Raji (cell line): ENCODE results near the gene METAP1.
A peak's percentile ranks its signal among the peaks of the same experiment; 100 is the strongest.

ENCODE experiments used
- POLR2A ChIP-seq: IDR thresholded peaks from 2 replicates; pipeline ENCODE4 v1.6.1; 2011; ENCODE audit warnings: low read depth, low read length, control low read depth; ENCODE audit not compliant: insufficient read depth

METAP1 gene

DNA sequence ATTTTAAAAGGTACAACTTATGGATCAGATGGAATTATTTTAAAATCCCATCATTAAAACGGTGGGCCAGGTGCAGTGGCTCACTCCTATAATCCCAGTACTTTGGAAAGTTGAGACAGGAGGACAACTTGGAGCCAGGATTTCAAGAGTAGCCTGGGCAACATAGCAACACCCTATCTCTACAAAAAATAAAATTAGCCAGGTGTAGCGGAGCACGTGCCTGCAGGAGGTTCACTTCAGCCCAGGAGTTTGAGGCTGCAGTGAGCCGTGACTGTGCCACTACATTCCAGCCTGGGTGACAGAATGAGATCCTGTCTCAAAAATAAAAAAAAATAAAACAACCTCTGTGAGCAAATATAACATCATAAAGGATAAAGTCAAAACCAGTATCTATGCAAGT, 81.7 kb downstream of the METAP1 start:
- no peak for TF ChIP-seq POLR2A

DNA sequence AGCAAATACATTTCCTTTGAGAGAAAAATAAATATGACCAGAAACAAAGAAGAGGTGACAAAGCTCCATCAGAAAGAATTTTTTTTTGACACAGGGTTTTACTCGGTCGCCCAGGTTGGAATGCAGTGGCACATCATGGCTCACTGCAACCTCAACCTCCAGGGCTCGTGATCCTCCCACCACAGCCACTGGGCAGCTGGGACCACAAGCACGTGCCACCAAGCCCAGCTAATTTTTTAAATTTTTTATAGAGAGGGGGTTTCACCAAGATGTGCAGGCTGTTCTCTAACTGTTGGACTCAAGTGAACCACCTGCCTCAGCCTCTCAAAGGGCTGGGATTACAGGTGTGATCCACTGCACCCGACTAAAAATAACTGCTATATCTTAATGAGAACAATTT, 82.8 kb downstream of the METAP1 start:
- no peak for TF ChIP-seq POLR2A

DNA sequence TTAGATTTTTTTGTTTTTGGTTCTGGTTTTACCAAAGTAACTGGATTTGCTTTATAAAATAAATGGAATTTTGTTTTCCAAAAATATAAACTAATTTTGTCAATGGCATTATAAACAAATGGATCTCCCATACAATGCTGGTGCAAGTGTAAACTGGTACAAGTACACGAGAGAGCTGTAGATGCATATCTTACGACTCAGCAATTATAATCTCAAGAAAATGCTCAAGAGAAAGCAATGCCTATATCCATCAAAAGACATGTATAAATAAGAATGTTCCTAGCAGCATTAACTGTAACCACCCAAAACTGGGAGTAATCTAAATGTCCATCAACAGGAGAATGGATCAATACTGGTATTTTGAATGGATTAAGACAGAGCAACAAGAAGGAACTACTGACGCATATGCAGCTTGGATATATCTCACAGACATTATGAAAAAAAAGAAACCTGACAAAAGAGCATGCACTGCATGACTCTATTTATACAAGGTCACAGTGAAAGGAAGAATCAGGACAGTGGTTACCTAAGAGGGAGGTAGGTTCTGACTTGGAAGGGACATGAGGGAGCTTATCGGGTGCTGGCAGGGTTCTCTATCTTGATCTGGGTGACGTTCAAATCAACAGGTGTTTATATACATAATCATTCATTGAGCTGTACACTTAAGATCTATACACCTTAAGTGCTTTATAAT, 83.6 kb downstream of the METAP1 start:
- no peak for TF ChIP-seq POLR2A

DNA sequence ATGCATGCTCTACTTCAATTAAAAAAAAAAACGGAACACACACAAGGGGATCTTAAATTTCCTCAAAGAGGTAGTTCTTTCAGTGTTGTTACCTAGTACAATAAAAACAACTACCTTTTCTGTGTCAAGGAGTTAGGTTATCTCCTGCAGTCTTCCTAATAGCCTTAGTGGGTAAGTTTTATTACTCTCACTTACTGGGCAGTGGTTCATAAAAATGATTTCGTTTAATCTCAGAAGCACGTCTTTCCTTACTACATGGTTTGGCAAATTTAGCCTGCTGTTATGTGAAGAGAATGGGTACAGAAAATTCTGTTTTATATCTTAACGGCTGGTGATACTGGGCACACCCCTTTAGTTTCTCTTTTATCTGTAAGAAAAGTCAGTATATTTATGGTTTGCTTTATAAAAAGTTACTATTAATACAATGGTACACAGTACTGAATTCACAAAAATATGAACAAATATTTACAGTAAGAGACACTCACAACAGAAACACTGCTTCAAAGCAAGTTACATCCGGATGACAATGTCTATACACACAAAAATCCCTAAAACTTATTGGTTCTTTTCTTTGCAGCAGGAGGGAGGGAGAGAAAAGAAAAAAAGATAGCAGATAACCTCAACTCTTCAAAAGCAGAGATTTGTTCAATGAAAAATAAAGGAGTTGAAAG, 84.2 kb downstream of the METAP1 start:
- no peak for TF ChIP-seq POLR2A

DNA sequence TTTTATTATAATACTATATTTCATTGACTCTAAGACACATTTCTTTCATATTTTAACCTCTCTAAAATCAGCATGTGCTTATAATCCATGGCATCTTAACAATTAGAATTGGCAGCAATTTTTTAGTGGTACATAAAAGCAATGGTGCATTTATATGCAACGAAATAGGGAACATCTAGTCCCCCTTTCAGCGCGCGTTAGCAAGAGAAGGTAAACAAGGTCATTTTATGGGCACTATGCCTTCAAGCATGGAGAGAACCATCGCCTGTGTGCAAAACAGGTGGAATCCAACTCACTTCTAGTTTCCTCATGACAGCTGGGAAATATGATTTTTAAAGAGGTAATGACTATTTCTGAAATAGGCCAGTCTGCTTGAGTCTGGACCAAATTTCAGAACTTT, 86.7 kb downstream of the METAP1 start:
- no peak for TF ChIP-seq POLR2A

DNA sequence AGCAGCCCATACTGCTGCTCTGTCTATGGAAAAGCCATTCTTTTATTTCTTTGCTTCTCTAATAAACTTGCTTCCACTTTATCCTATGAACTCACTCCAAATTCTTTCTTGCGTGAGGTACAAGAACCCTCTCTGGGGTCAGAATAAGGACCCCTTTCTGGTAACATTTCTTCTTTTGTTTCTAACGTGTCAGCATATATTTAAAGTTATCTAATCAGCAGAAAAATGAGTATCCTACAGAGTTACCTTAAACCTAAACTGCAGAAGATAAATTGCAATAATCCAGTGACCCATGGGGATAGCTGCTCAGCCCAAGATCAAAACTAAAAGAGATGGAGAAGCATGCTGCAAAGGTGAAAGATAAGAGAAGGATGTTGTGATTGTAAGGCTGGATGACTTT, 89.1 kb downstream of the METAP1 start:
- no peak for TF ChIP-seq POLR2A

DNA sequence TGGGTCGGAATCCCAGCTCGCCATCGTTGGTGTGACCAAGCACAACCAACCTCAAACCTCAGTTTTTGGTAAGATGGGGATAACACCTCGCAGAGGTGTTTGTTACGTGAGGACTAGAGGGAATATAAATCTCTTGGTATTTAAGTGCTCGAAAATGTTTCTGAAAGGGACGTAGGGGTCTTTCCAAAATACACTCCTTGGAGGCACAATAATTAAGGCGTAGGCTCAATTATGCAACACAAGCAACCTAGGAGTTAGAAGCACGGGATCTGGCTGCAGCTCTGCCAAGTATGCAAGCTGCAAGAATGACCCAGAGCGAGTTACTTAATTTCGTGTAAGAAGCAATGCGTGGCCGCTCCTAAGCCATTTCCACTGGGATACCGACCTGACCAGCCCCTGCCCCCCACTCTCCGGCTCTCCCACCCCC, 92.5 kb downstream of the METAP1 start:
- TF ChIP-seq POLR2A = no peak

DNA sequence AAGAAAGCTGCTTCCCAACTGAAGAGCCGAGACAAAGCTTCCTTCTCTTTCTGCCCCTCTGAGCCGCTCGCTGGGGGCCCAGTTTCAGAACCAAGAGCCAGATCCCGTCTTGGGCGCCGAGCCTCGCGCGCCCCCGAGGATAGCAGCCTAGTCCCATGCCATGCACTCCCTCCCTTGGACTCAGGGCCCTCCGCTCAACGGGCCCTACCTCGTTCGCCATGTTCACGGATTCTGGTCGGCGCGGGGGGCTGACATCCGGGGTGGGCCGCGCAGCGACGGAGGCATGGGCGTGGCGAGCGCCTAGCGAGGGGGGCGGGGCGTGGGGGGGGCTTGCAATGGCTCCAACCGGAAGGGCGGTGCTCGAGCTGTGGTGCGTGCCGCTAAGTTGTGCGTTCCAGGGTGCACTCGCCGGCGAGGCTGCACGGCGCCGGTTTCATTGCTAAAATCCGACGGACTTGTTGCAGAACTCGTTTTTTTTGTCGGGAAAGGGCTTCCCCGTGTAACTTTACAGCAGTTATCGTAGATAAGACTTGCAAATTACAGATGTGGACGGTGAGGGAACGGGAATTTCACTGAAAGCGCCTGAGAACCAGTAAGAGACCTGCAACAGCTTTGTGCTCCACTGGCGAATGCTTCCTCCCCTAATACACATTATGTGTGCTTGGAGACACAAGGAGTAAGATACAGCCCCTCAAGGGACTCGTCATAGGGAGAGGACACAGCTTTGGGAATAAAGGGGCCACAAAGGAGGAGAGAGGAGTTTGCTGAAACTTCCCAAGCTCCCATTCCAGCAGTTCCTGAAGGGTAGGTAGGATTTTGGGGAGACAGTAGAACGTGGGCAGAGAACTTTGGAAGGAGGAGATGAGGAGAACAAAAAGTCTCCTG, 93.2 kb downstream of the METAP1 start, which contains the start of gene ADH5:
ADH5 (minus strand) TSS at position 308 of the 885 bp plus-strand sequence; CDS start at position 220, 88 bp downstream.
- peak; percentile 94 for TF ChIP-seq POLR2A

DNA sequence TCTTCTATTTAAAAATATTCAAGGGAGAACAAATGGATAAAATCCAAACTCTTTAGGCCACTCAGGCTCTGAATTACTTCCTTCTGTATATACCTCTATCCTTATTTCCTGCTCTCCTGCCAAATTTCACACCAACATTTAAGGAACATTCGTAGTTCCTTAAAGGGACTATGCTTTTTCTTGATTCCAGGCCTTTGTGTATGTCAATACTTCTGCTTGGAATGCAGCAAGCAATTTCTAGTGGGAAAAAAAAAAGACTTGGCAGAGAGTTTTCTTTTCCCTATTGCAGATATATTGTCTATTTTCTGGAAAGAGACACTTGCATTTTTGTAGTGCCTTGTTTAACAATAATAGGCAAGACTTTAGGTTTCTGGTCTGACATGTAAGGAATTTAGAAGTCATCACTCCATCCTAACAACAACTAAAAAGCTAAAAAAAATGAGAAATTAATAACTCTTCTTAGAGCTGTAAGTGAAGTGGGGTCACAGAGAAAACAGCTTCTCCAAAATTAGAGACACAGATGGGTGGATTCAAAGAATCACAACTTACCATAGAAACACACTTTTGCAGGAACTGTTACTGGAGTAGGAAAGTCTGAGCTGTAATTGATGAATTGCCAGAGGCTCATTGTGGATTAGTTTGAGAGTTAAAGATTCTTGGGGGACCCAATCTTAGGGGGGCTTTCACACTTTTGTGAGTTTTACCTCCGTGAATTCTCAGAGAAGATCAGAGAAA, 95.1 kb downstream of the METAP1 start:
- no peak for TF ChIP-seq POLR2A

DNA sequence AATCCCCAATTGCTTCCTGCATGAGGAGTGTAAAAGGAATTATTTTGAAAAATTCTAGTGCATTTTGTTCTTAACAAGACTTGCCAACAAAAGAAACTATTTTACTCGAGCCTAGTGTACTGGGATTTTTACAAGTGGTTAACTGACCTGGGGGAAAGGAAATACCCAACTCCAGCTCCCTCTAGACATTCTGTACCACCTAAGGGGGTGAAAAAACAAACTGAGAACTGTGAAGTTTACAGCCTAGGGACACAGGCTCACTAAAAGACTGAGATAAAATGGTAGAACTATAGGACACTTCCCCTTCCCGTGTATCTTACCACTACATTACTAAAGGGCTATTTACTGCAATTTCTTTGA, 95.7 kb downstream of the METAP1 start:
- no peak for TF ChIP-seq POLR2A

DNA sequence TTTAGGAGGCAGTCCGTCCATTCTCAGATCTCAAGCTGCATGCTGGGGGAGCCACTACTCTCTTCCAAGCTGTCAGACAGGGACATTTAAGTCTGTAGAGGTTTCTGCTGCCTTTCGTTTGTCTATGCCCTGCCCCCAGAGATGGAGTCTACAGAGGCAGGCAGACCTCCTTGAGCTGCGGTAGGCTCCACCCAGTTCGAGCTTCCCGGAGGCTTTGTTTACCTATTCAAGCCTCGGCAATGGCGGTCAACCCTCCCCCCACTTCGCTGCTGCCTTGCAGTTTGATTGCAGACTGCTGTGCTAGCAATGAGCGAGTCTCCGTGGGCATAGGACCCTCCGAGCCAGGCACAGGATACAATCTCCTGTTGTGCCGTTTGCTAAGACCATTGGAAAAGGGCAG, 103.8 kb downstream of the METAP1 start:
- no peak for TF ChIP-seq POLR2A

DNA sequence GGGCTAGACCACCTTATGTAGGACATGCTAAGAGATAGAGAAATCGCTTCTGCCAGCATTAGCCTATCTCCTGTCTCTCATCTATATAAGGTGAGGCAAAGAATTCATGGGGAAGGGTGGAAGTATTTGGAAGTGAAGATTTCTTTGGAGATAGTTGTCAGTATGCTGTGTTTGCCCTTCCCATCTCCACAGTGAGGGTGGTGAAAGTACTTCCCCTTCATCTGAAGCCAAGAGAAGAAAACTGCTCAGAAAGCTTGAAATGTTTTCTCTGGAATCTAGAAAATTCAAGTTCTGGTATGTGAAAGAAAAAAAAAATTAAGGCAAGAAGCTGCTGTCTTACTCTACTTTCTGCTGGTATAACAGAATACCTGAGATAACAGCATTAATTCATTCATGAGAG, 105.4 kb downstream of the METAP1 start:
- no peak for TF ChIP-seq POLR2A

DNA sequence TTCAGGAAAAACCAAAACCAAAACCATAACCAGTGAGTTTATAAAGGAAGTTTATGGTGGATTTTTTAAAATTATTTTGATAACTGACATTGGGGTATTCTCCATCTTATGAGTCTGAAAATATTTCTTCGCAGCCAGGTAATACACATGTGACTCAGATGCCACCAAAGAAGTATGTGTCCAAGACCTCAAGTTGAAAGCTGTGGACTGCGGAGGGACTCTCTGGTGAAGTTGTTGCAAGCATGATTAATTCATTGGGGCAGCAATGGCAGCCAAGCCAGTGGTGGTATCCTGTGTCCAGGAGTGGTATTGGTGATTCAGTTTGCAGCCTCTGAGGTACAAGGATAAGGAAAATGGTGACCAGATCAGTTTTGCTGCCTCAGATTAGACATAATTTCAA, 107.1 kb downstream of the METAP1 start:
- TF ChIP-seq POLR2A = no peak

DNA sequence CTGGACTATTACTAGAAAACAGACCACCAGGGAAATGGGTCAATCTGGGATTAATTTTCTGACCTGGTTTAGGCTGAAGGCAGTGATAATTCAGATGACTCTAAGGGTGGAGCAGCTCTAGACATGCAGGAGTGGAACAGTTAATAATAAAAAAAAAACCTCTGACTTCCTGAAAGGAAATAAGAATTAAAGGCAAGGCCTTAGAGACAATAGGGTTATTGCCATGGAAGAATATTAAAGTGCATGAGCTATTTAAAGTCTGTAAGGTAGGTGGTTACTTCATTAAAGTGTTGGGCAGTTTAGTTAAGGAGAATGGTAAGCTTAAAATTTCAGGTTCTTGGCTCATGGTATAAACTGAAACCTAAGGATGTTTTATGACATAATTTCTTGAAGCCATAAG, 107.6 kb downstream of the METAP1 start:
- no peak for TF ChIP-seq POLR2A

DNA sequence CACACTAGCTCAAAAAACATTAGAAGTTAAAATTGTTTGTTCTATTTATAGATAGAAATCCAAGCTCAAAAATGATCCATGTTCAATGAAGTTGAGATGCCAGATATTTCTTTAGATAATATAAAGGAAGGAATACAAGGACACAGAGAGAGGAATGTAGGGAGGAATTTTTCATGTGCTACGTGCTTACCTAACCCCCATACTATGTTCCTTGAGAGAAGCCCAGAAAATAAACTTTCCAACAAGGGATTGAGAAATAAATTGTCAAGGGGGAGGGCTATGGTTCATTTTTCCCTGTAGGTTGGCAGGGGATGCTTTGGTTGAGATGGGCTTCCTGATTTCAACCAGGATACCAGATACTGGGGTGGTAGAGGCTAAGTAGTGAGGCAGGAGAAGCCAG, 108.6 kb downstream of the METAP1 start:
- TF ChIP-seq POLR2A = no peak
